Neural cell (in vitro differentiated cells): ENCODE results near the gene LRRC9. TPM values are rescaled to one million over a fixed set of nuclear protein-coding genes. Genes with fewer than 3 reads are reported as not detected.

Experiments
- H2AFZ ChIP-seq: fragments of 200-600, 300-800 bp; sonication (generic), shearing (Covaris generic); 2 replicates; pipeline ENCODE4 v1.6.0; 2014; ENCODE audit warnings: low read depth, mild to moderate bottlenecking, antibody characterized with exemption, low read length, moderate library complexity
- H3F3A ChIP-seq: fragments of 200-600 bp; shearing (Covaris generic); 2 replicates; pipeline ENCODE4 v1.6.1; 2016; ENCODE audit warnings: mild to moderate bottlenecking, moderate library complexity, mixed read lengths, antibody characterized with exemption, low read length; ENCODE audit not compliant: insufficient read depth, poor library complexity, severe bottlenecking
- H3K27ac ChIP-seq: fragments of 200-600, 300-800 bp; sonication (generic), shearing (Covaris generic); 2 replicates; pipeline ENCODE4 v1.5.1; 2014; ENCODE audit warnings: mild to moderate bottlenecking, low read length, moderate library complexity
- H3K27me3 ChIP-seq: fragments of 300-800, 200-600 bp; sonication (generic), shearing (Covaris generic); 2 replicates; pipeline ENCODE4 v1.6.0; 2014; ENCODE audit warnings: mild to moderate bottlenecking, low read depth, low read length, moderate library complexity; ENCODE audit not compliant: insufficient read depth
- H3K36me3 ChIP-seq: fragments of 300-800, 200-600 bp; sonication (generic), shearing (Covaris generic); 2 replicates; pipeline ENCODE4 v1.5.1; 2014; ENCODE audit warnings: mild to moderate bottlenecking, antibody characterized with exemption, low read length, moderate library complexity; ENCODE audit not compliant: insufficient read depth
- H3K4me2 ChIP-seq: fragments of 300-800, 200-600 bp; sonication (generic), shearing (Covaris generic); 2 replicates; pipeline ENCODE4 v1.6.0; 2014; ENCODE audit warnings: mild to moderate bottlenecking, low read length
- H3K4me3 ChIP-seq: fragments of 300-800, 200-600 bp; sonication (generic), shearing (Covaris generic); 2 replicates; pipeline ENCODE4 v1.5.1; 2014; ENCODE audit warnings: mild to moderate bottlenecking, low read length, moderate library complexity
- H3K79me2 ChIP-seq: fragments of 200-600 bp; shearing (Covaris generic); replicated peaks from 2 replicates; pipeline ENCODE4 v1.6.0; 2014; ENCODE audit warnings: mild to moderate bottlenecking, low read length, moderate library complexity; ENCODE audit not compliant: insufficient read depth
- H3K9ac ChIP-seq: fragments of 300-800, 200-600 bp; sonication (generic), shearing (Covaris generic); 2 replicates; pipeline ENCODE4 v1.6.1; 2016; ENCODE audit warnings: mild to moderate bottlenecking, low read length, mixed read lengths
- H3K9me2 ChIP-seq: fragments of 200-600 bp; shearing (Covaris generic); 2 replicates; pipeline ENCODE4 v1.6.1; 2016; ENCODE audit warnings: mild to moderate bottlenecking, low read length, mixed read lengths; ENCODE audit not compliant: insufficient read depth
- H3K9me3 ChIP-seq: fragments of 200-600, 300-800 bp; sonication (generic), shearing (Covaris generic); 2 replicates; pipeline ENCODE4 v1.6.1; 2016; ENCODE audit warnings: mild to moderate bottlenecking, mixed run types, low read length, moderate library complexity, mixed read lengths
- H4K20me1 ChIP-seq: fragments of 200-600 bp; shearing (Covaris generic); 2 replicates; pipeline ENCODE4 v1.6.1; 2016; ENCODE audit warnings: mild to moderate bottlenecking, mixed run types; ENCODE audit not compliant: insufficient read depth
- CTCF ChIP-seq: fragments of 450-650 bp; IDR thresholded peaks from 2 replicates; pipeline ENCODE4 v1.5.1; 2014; ENCODE audit warnings: antibody characterized with exemption, mild to moderate bottlenecking, moderate library complexity; ENCODE audit not compliant: poor library complexity, severe bottlenecking
- EP300 ChIP-seq: fragments of 450-650 bp; conservative IDR thresholded peaks from 2 replicates; pipeline ENCODE4 v1.6.1; 2014; ENCODE audit warnings: antibody characterized with exemption, mild to moderate bottlenecking, moderate library complexity; ENCODE audit not compliant: poor library complexity, severe bottlenecking
- EZH2 ChIP-seq: fragments of 200-600, 300-800 bp; shearing (Covaris generic), sonication (generic); IDR thresholded peaks from 2 replicates; pipeline ENCODE4 v1.6.1; 2014; ENCODE audit warnings: antibody characterized with exemption, low read length, borderline replicate concordance, mild to moderate bottlenecking; ENCODE audit not compliant: insufficient read depth, poor library complexity, severe bottlenecking
- MXI1 ChIP-seq: fragments of 450-650 bp; conservative IDR thresholded peaks from 2 replicates; pipeline ENCODE4 v1.6.1; 2014; ENCODE audit warnings: antibody characterized with exemption, mild to moderate bottlenecking; ENCODE audit not compliant: poor library complexity, severe bottlenecking
- POLR2AphosphoS5 ChIP-seq: IDR thresholded peaks from 2 replicates; pipeline ENCODE4 v1.6.1; 2012
- RAD21 ChIP-seq: fragments of 450-650 bp; conservative IDR thresholded peaks from 2 replicates; pipeline ENCODE4 v1.6.1; 2014; ENCODE audit warnings: antibody characterized with exemption, mild to moderate bottlenecking, moderate library complexity
- REST ChIP-seq: IDR thresholded peaks from 2 replicates; pipeline ENCODE4 v1.6.1; 2012; ENCODE audit warnings: borderline replicate concordance
- SMC3 ChIP-seq: fragments of 450-650 bp; conservative IDR thresholded peaks from 2 replicates; pipeline ENCODE4 v1.6.1; 2014; ENCODE audit warnings: antibody characterized with exemption, mild to moderate bottlenecking, moderate library complexity; ENCODE audit not compliant: poor library complexity
- TAF1 ChIP-seq: IDR thresholded peaks from 2 replicates; pipeline ENCODE4 v1.6.1; 2012; ENCODE audit warnings: low read depth
- polyA plus RNA-seq: library from polyadenylated mRNA; depleted of rRNA; stranded (reverse); fragments of >200 nt; gene quantifications from 2 replicates; pipeline ENCODE4 v1.2.3, GENCODE V29; 2014

The LRRC9 gene
- polyA plus RNA-seq, 1 donor from 2014 or later = 1.3 TPM

DNA sequence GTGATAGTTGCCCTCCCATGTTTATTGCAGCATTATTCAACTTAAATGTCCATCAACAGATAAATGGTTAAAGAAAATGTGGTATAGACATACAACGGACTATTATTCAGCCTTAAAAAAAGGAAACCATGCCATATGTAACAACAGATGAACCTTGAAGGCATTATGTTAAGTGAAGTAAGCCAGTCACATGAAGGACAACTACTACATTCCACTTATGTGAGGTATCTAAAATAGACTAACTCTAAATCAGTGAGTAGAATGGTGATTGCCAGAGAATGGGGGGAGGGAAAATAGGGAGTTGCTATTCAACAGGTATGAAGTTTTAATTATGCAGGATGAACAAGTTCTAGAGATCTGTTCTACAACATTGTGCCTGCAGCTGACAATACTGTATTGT is 181.8 kb downstream of the LRRC9 start:
- H3K27ac ChIP-seq = no peak overlapping the region
- no peaks in the 10 kb centered on the region for H3F3A ChIP-seq
- no peaks in the 10 kb centered on the region for H3K27me3 ChIP-seq
- H3K4me2 ChIP-seq = no peak overlapping the region
- no peaks in the 10 kb centered on the region for H3K9me2 ChIP-seq
- H3K36me3 ChIP-seq = no peaks in the 10 kb centered on the region
- H3K4me3 ChIP-seq = no peak overlapping the region
- no peaks in the 10 kb centered on the region for H4K20me1 ChIP-seq
- no peak overlapping the region for H2AFZ ChIP-seq
- H3K9me3 ChIP-seq = no peaks in the 10 kb centered on the region
- no peak overlapping the region for H3K9ac ChIP-seq
- TF ChIP-seq POLR2AphosphoS5 = no peak
- no peak for TF ChIP-seq EP300
- no peak for TF ChIP-seq SMC3
- TF ChIP-seq RAD21 = no peak
- TF ChIP-seq REST = no peak
- TF ChIP-seq TAF1 = no peak
- no peak for TF ChIP-seq EZH2
- TF ChIP-seq MXI1 = no peak
- no peak for TF ChIP-seq CTCF
- H3K79me2 ChIP-seq = peaks cover 80% of the 10 kb centered on the region

DNA sequence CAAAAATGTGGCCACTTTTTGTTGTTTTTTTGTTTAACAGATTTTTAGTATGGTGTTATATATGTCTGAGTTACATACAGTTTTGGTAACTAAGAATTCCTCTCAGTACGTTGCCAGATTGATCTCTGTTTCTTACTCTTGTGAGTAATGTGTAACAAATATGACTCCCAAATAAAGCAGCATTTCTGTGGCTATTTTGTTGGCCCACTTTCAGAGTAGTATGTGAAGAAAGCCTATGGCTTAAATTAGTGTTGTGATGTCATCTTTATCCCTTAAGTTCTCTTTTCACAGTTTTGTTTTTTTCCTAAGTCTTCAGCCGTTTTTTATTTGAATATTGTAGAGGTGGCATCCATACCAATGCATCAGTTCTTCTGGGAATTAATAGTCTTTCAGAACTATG is 182.4 kb downstream of the LRRC9 start:
- no peak overlapping the region for H3K4me3 ChIP-seq
- no peaks in the 10 kb centered on the region for H3K36me3 ChIP-seq
- no peak overlapping the region for H3K27ac ChIP-seq
- H3K4me2 ChIP-seq = no peak overlapping the region
- H3K9ac ChIP-seq = no peak overlapping the region
- H3K27me3 ChIP-seq = no peaks in the 10 kb centered on the region
- H3K79me2 ChIP-seq = peaks cover 75% of the 10 kb centered on the region
- H3K9me2 ChIP-seq = no peaks in the 10 kb centered on the region
- no peaks in the 10 kb centered on the region for H3K9me3 ChIP-seq
- no peaks in the 10 kb centered on the region for H4K20me1 ChIP-seq
- no peak for TF ChIP-seq REST
- TF ChIP-seq POLR2AphosphoS5 = no peak
- no peak for TF ChIP-seq EZH2
- TF ChIP-seq TAF1 = no peak
- TF ChIP-seq MXI1 = no peak
- no peak for TF ChIP-seq CTCF
- no peak for TF ChIP-seq EP300
- TF ChIP-seq RAD21 = no peak
- TF ChIP-seq SMC3 = no peak
- H3F3A ChIP-seq = no peaks in the 10 kb centered on the region
- H2AFZ ChIP-seq = no peak overlapping the region
